ENCODE data around the gene HEATR9.

Gene HEATR9

GRCh38 chr17:35893751-35894150 lies 25.1 kb upstream of the HEATR9 start:
- DNase-seq = no peak

- DNase-seq = no peak
These were observed 23.7 kb upstream of the HEATR9 start for GRCh38 chr17:35892091-35893035.

DNA sequence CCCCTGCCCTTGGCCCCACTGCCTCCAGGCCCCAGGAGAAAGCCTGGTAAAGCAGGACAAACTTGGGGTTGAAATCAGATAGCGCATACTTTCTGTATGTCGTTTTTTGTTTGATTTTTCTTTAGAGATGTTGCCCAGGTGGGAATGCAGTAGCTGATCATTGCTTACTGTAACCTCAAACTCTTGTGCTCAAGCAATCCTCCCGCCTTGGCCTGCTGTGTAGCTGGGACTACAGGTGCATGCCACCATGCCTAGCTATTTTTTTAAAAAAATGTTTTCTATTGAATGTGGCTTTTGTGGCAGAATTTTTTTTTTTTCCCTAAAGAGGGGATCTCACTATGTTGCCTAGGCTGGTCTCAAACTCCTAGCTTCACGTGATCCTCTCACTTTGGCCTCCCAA lies 22.6 kb upstream of the HEATR9 start:
- DNase-seq = no peak

DNA sequence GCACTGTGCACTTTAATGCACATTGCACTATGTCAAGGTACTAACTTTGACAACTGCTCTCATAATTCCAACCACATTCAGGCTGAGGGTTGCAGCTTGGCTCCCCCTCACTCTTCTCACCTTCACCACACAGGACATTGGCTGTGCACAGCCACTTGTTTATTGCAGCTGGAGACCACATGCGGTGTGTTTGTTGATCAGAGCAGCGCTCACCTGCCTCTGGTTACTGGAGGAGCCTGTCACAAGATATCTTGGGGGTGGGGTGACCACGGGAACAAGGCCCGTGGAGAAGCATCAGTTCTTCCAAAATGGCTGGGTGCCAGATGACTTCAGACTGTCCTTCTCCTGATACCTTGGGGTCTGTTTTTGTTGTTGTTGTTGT lies 22.1 kb upstream of the HEATR9 start:
- no peak for DNase-seq

- no peak for DNase-seq
These were observed 21.4 kb upstream of the HEATR9 start for GRCh38 chr17:35889818-35890773.

DNA sequence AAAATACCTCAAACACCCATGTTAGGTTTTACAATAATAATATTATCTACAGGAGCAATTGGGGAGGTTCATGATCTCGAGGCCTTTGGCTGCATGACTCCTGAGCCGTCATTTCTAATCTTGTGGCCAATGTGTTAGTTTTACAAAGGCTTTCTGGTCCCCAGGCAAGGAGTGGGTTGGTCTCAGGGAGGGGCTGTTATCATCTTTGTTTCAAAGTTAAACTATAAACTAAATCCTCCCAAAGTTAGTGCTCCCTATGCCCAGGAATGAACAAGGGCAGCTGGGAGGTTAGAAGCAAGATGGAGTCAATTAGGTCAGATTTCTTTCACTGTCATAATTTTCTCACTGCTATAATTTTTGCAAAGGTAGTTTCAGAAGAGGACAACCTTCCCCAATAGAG lies 20.6 kb upstream of the HEATR9 start:
- DNase-seq = no peak

- DNase-seq = no peak
These were observed 11.3 kb upstream of the HEATR9 start, which contains the start of gene CCL5 for GRCh38 chr17:35879773-35880654. Gene CCL5 (minus strand): TSS chr17:35880360.

DNA sequence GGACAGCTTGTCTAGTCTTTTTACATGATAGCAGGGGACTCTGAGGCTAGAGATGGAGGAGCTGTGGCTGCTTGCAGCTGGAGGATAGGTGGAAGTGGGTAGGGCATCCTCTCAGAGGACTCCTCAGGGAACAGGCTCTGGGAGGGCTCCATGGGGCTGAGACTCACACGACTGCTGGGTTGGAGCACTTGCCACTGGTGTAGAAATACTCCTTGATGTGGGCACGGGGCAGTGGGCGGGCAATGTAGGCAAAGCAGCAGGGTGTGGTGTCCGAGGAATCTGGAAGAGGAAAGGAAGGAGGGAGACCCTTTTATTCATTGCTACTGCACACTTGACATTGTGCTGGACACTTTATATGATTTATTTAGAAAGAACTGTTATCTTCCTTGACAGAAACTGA lies 9.7 kb upstream of the HEATR9 start:
- no peak for DNase-seq

- no peak for DNase-seq
These were observed 8.8 kb upstream of the HEATR9 start for GRCh38 chr17:35877345-35878029.

DNA sequence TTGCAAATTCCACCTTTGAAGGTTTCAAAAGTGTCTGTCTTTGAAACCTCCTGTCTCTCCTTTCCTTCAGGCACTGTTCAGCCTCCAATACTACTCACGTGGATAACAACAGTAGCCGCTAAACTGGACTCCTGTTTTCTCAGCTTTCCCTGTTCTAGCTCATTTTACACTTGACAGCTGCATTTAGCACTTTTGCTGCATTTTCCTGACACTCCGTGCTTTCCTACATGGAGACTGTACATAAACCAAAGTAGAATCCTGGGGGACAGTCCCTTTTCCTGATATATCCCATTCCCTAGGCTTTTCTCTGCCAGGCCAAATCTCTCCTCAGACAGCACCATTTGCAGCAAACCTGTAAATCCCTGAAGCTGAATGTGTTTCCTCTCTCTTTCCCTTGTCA lies 7.8 kb upstream of the HEATR9 start:
- DNase-seq = no peak

DNA sequence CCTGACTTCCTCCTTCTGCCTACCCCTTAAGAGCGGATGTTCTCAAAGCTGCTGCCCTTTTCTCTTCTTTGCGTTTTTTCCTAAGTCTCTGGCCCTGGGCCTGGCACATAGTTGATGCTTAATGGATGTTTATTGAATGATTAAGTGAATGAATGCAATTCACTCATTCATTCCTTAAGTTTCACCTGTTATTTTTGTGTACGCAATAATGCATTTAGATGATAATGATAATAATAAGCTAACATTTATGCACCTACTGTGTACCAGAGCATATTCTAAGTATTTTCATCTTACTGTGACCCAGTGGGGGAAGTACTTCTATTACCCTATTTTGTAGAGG lies 7.1 kb upstream of the HEATR9 start:
- no peak for DNase-seq

- DNase-seq = no peak
These were observed 6.5 kb upstream of the HEATR9 start for GRCh38 chr17:35875072-35875799.

DNA sequence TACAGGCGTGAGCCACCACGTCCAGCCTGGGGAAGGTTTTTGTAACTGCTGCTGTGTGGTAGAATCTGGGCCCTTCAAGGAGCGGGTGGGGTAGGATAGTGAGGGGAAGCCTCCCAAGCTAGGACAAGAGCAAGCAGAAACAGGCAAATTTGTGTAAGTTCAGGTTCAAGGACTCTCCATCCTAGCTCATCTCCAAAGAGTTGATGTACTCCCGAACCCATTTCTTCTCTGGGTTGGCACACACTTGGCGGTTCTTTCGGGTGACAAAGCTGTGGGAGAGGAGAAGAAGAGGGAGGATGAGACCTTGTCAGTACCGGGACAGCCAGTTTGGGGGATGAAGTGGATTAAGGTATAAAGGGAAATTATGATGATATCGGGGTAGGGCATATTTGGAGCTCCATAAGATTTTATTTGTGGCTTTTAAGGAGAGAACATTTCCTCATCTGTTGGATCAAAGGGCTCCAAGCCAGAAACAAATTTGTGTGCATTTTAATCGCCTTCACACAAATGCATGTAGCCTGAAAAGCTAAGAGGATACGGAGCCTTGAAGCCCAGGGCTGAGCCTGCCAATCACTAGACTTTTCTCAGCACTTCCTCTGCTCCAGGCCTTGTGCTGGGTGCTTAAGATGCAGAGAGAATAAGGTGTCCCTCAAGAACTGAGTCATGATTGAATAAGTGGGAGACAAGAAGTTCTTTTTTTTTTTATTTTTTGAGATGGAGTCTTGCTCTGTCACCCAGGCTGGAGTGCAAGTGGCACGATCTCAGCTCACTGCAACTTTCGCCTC lies 3.7 kb upstream of the HEATR9 start:
- DNase-seq = no peak

DNA sequence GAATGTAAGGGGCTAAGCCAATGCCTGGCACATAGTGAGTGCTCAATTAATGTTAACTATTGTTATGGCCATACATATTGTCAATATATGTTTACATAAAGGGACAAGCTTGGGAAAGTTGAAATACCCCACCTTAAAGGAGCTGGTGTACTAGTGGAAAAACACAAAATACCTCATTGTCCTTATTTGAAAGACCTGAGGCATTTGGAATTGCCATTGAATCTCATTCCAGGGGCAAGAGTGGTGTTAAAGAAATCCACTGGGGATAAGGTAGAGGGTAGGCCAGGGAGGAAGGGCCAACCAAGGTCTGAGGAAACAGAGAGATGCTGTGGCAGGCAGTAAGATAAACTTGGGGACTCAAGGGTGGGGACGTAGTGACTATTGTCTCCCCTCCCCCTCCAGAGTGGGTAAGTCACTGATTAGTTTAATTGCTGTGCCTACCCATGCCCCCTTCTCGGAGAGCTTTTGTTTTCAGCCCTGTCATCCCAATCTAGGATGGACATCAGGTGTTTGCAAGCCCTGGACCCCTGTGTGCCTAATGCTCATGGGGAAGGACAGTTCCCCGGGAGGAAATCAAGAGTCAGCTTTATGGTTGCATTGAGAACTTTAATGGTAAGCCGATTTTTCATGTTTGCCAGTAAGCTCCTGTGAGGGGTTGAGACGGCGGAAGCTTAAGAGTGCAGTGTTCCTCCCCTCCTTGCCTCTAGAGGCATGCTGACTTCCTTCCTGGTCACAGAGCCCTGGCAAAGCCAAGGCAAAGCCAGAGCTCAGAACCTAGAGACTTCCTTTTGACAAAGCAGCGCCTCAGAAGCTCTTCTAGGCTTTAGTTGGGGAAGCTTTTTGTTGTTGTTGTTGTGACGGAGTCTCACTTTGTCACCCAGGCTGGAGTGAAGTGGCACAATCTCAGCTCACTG lies 2.5 kb upstream of the HEATR9 start:
- no peak for DNase-seq

DNA sequence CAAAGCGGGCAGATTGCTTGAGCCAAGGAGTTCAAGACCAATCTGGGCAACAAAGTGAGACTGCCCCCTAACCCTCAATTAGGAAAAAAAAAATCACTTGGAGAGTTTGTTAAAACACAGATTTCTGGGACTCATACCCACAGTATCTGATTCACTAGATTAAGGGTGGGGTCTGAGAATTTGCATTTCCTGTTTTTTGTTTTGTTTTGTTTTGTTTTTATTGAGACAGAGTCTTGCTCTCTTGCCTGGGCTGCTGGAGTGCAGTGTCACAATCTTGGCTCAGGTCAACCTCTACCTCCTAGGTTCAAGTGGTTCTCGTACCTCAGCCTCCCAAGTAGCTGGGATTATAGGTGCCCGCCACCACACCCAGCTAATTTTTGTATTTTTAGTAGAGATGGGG lies 1.1 kb downstream of the HEATR9 start:
- no peak for DNase-seq

- DNase-seq = no peak
These were observed 2.2 kb downstream of the HEATR9 start for GRCh38 chr17:35866341-35866950.

DNA sequence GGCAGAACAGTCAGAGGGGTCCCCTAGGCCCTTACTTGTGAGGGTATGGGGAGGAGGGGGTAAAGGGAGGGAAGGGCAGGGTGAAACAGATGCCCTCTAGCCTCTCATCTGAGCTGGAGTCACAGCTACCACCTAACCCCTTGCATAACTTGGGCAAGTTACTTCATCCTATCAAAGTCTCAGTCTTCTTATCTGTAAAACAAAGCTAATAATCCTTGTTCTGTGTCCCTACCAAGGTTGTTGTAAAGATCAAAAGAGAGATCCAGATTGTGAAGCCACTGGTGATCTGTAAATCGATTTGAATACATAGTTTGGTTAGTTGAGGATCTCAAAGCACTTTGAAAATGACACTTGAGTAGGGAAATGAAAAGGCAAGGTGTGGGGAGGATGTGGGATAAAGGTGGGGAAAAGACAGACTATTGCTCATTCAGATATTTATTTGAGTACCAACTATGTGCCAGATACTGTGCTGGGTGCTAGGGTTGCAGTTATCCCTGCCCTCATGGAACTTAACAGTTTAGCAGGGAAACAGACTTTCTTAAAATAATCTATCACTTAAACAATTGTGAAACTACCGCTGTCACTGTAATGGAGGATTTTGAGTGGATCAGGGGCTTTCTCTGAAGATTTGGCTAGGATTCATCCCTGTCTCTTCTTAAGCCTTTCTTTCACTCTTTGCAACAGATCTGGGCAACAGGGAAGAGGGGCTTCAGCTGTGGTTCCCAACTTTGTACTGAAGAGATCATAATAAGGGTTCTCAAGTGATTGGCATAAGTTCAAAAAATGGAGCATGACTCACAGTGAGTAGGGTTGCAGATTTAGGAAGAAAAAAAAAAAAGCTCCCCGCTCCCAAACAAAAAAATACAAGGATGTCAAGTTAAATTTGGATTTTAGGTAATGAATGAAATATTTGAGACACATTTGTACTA lies 3.0 kb downstream of the HEATR9 start:
- no peak for DNase-seq

GRCh38 chr17:35864853-35865252 lies 3.8 kb downstream of the HEATR9 start:
- no peak for DNase-seq
